Activated T-helper 1 cell treated with anti-CD3 and anti-CD28 coated beads, Interleukin-12 subunit alpha, Interleukin-12 subunit beta, Interleukin-2, Interleukin-4 antibody, amounts not matched to agents 30 ng/mL and 10 ng/mL and 1 ng/mL, durations not matched to agents 14 hours and 24 hours and 36 hours (primary cell): Measurements from ENCODE around the gene ATP13A4. TPM values are rescaled to one million over a fixed set of nuclear protein-coding genes. Genes with fewer than 3 reads are reported as not detected.

Source experiments
- DNase-seq: peaks from one replicate; pipeline ENCODE4 v3.0.0; 2021; ENCODE audit warnings: low spot score
- H3K27ac Mint-ChIP-seq: one replicate; pipeline ENCODE4 v1.8.0; 2021; ENCODE audit warnings: mild to moderate bottlenecking, mixed read lengths
- H3K27me3 Mint-ChIP-seq: one replicate; pipeline ENCODE4 v1.8.0; 2022; ENCODE audit warnings: mild to moderate bottlenecking, moderate library complexity, mixed read lengths; ENCODE audit not compliant: insufficient read depth
- H3K36me3 Mint-ChIP-seq: one replicate; pipeline ENCODE4 v1.8.0; 2021; ENCODE audit warnings: low read depth, mixed read lengths
- H3K4me1 Mint-ChIP-seq: one replicate; pipeline ENCODE4 v1.8.0; 2021; ENCODE audit warnings: low read depth, mixed read lengths
- H3K4me3 Mint-ChIP-seq: one replicate; pipeline ENCODE4 v1.8.0; 2021; ENCODE audit warnings: mild to moderate bottlenecking, moderate library complexity, mixed read lengths
- H3K9me3 Mint-ChIP-seq: one replicate; pipeline ENCODE4 v1.8.0; 2021; ENCODE audit warnings: mixed read lengths
- intact Hi-C: fragments of 100-400 bp; cut with micrococcal nuclease; formaldehyde crosslinking; loops from one replicate; pipeline ENCODE4 v1.15.1; 2024
- total RNA-seq: library from RNA; stranded (reverse); gene quantifications from 2 replicates; pipeline ENCODE4 v1.2.3, GENCODE V29; 2022

Gene ATP13A4, protein sequence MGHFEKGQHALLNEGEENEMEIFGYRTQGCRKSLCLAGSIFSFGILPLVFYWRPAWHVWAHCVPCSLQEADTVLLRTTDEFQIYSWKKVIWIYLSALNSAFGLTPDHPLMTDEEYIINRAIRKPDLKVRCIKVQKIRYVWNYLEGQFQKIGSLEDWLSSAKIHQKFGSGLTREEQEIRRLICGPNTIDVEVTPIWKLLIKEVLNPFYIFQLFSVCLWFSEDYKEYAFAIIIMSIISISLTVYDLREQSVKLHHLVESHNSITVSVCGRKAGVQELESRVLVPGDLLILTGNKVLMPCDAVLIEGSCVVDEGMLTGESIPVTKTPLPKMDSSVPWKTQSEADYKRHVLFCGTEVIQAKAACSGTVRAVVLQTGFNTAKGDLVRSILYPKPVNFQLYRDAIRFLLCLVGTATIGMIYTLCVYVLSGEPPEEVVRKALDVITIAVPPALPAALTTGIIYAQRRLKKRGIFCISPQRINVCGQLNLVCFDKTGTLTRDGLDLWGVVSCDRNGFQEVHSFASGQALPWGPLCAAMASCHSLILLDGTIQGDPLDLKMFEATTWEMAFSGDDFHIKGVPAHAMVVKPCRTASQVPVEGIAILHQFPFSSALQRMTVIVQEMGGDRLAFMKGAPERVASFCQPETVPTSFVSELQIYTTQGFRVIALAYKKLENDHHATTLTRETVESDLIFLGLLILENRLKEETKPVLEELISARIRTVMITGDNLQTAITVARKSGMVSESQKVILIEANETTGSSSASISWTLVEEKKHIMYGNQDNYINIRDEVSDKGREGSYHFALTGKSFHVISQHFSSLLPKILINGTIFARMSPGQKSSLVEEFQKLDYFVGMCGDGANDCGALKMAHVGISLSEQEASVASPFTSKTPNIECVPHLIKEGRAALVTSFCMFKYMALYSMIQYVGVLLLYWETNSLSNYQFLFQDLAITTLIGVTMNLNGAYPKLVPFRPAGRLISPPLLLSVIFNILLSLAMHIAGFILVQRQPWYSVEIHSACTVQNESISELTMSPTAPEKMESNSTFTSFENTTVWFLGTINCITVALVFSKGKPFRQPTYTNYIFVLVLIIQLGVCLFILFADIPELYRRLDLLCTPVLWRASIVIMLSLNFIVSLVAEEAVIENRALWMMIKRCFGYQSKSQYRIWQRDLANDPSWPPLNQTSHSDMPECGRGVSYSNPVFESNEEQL
- total RNA-seq, result 0.31 and 1.7 TPM in 2 replicates

DNA sequence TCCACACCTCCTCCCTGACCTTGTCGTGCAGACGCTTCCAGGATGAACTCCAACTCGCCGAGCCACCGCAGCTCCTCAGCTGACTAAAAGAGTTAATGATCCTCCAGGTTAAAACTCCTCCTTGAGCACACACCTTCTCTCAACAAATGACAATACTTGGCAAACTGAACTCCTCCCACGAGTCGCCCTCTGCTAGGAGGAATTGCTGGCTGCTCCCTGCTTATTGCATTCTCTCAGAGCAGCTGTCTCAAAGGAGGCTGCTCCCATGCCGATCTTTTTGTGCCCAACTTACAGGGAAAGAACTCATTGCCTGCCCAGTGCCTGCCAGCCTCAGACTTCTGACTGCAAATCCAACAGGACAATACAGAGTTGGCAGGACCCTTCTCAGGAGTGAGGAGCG, at the start of gene ATP13A4:
Gene ATP13A4 (minus strand): TSS at position 85 of the 400 bp plus-strand sequence. CDS start 96 bp downstream, outside the sequence.
- DNase-seq, result no peak
- Mint-ChIP-seq H3K36me3 (no peaks in the 10 kb centered on the region), H3K4me1 (no peaks in the 10 kb centered on the region), H3K27ac (no peak within 1 kb of the TSS), H3K27me3 (peaks cover 2% of the 10 kb centered on the region), H3K4me3 (no peak within 1 kb of the TSS), H3K9me3 (no peaks in the 10 kb centered on the region)
- intact Hi-C loops, result no loop called here

DNA sequence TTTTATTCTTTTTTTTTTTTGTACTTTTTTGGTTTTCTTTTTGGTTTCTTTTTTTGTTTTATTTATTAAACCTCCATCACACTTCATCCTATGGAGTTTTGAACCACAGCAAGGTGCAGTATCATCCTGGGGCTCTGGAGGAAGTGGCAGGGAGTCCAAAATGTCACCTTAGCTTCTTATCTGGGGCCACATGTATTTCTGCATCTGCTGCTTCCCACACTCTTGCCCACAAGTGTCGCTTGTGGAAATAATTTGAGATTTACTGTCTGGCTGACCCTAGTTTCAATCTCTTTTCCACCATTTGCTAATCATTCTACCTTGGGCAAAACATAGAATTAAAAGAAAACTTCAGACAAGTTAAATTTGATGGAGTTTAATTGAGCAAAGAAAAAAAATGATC, 44.7 kb upstream of the ATP13A4 start:
- Mint-ChIP-seq H3K36me3 (peaks cover 26% of the 10 kb centered on the region), H3K27ac (no peak overlapping the region), H3K4me1 (peaks cover 54% of the 10 kb centered on the region), H3K4me3 (no peak overlapping the region), H3K27me3 (no peaks in the 10 kb centered on the region), H3K9me3 (no peaks in the 10 kb centered on the region)
- DNase-seq, result no peak
- intact Hi-C loops, result no loop called here

DNA sequence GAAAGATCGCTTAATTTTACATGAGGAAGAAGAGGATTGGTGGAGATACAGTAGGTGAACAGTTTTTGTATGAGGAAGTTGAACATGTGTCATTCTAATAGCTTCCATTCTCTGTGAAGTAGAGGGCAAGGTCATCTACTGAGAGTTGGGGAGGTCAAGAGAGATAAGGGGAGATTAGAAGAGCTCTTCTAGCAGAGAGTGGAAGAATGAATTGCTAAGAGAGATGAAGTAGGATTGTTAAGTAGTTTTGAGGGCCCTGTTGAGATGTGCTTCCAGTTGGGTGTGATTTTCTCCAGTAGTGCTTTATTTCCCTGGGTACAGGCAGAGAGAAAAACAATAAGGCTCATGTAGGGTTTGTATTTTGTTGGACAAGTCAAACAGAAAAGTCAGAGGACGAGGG, 43.5 kb upstream of the ATP13A4 start:
- H3K27ac Mint-ChIP-seq, result no peak overlapping the region
- intact Hi-C loops, result no loop called here
- H3K27me3 Mint-ChIP-seq, result no peaks in the 10 kb centered on the region
- H3K4me1 Mint-ChIP-seq, result peaks cover 63% of the 10 kb centered on the region
- DNase-seq, result no peak
- no peak overlapping the region for H3K4me3 Mint-ChIP-seq
- no peaks in the 10 kb centered on the region for H3K9me3 Mint-ChIP-seq
- H3K36me3 Mint-ChIP-seq, result peaks cover 30% of the 10 kb centered on the region

DNA sequence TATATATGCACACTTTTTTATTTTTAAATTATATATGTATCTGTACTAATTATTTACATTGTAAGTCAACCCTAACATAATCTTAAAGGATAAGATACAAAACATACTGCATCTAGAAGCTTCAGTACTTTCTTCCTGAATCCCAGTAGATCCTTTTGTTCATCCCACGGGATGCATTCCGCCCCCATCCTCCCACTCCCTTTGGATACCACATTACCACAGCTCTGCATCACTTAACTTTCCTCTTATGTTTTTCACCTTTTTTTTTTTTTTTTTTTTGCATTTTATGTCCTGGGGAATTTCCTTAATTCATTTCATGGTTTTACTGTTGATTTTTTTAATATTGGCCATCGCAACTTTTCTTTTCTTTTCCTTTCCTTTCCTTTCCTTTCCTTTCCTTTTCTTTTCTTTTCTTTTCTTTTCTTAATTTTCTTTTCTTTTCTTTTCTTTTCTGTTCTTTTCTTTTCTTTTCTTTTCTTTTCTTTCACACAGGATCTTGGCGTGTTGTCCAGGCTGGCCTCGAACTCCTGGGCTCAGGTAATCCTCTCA, 41.3 kb upstream of the ATP13A4 start:
- peaks cover 75% of the 10 kb centered on the region for H3K4me1 Mint-ChIP-seq
- DNase-seq, result no peak
- no peaks in the 10 kb centered on the region for H3K27me3 Mint-ChIP-seq
- H3K36me3 Mint-ChIP-seq, result peaks cover 30% of the 10 kb centered on the region
- H3K27ac Mint-ChIP-seq, result peak overlapping the region; percentile 41
- H3K9me3 Mint-ChIP-seq, result no peaks in the 10 kb centered on the region
- H3K4me3 Mint-ChIP-seq, result peak overlapping the region; percentile 35
- intact Hi-C loops, result no loop called here

DNA sequence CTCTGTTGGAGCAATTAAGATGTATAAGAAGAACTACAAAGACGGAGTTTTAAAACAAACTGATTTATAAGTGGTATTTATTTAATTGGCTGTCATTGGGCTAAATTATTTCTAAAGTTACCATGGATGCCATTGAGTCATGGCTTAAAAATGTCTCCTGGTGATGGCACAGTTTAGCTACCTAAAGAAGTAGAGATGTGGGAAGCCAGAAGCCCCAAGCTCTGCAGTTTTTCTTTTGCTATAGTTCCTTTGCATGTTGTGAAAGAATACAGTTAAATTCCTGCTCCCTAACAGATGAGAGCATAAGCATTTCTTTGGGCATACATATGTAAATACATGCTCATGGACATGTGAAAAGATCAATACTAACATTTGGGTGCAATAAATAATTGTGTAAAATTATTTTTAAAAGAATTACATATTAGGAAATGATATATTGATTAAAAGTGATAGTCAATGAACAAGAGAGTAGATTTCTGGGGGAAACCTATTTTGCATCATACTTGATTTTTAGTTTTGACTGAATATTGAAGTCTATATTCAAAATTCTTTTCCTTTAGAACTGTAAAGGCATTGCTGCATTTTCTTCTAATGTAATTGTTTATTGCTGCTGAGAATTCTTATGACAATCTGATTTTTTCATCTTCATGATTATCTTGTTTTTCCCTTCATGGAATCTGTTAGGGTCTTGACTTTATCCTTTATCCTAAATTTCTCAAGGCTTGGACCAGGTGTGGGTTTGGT, 40.4 kb upstream of the ATP13A4 start:
- Mint-ChIP-seq H3K27ac (peak overlapping the region; percentile 53), H3K9me3 (no peaks in the 10 kb centered on the region), H3K4me1 (peaks cover 69% of the 10 kb centered on the region), H3K27me3 (no peaks in the 10 kb centered on the region), H3K4me3 (peak overlapping the region; percentile 98), H3K36me3 (peaks cover 29% of the 10 kb centered on the region)
- intact Hi-C loops, result loop anchor here (5.0 kb wide), 3 partner anchors 542 to 778 kb away; partner anchors contain the start of gene HES1
- DNase-seq, result no peak

DNA sequence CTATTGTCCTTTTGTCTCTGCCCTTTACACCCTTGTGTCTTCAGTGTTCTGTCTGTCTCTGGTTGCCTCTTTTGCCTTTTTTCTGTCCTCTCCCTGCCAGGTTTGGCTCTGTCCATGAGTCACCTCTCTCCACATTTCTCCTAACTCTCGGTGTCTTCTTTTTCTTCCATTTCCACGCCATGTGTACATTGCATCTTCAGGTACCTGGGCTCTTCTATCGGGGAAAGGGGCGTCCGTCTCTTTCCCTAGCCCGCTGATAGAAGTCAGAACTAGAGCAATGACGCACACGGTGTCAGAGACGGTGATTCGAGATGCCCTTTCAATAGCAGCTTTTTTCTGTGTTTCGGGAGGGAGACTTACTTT, 39.0 kb upstream of the ATP13A4 start:
- Mint-ChIP-seq H3K4me1 (peaks cover 55% of the 10 kb centered on the region), H3K27me3 (no peaks in the 10 kb centered on the region), H3K36me3 (peaks cover 18% of the 10 kb centered on the region), H3K27ac (peak overlapping the region; percentile 99), H3K4me3 (peak overlapping the region; percentile 98), H3K9me3 (no peaks in the 10 kb centered on the region)
- peak; percentile 38 for DNase-seq
- intact Hi-C loops, result loop anchor here (1.0 to 5.0 kb wide), 7 partner anchors 13 to 917 kb away; partner anchors contain the start of gene HES1

DNA sequence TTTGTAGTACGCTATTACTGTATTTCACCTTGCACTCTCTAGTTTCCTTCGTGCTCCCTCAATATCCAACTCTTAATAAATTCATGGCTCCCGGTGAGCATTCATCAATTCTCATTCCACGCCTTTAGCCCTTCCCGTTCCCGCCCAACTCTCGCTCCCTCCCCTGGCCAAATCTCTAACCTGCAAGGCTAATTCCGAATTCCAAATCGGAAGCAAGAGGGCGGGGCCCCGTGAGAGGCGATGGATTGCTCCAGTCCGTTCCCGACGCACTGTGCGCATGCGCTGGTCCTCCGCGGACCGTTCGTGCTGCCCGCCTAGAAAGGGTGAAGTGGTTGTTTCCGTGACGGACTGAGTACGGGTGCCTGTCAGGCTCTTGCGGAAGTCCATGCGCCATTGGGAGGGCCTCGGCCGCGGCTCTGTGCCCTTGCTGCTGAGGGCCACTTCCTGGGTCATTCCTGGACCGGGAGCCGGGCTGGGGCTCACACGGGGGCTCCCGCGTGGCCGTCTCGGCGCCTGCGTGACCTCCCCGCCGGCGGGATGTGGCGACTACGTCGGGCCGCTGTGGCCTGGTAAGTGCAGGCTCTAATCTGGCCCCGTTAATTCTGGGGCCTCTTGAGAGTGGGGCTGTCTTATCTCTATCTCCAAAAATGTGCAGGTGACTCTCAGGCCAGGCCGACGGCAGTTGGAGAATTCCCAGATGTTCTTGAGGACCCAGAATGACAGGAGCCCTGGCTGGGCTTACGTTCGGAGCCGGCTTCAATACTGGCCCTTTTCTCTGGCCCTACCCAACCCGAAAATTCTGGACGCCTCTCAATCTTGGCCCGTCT, 38.4 kb upstream of the ATP13A4 start, which contains the start of gene OPA1:
Gene OPA1 (plus strand): TSS at position 368 of the 827 bp plus-strand sequence. CDS start 170 bp downstream, at position 538.
- Mint-ChIP-seq H3K4me1 (peaks cover 49% of the 10 kb centered on the region), H3K9me3 (no peaks in the 10 kb centered on the region), H3K27me3 (no peaks in the 10 kb centered on the region), H3K27ac (peak within 1 kb of the TSS; percentile 99), H3K4me3 (peak within 1 kb of the TSS; percentile 98), H3K36me3 (peaks cover 14% of the 10 kb centered on the region)
- intact Hi-C loops, result loop anchor here (1.0 to 5.0 kb wide), 7 partner anchors 13 to 917 kb away; partner anchors contain the start of gene HES1
- DNase-seq, result peak; percentile 90

DNA sequence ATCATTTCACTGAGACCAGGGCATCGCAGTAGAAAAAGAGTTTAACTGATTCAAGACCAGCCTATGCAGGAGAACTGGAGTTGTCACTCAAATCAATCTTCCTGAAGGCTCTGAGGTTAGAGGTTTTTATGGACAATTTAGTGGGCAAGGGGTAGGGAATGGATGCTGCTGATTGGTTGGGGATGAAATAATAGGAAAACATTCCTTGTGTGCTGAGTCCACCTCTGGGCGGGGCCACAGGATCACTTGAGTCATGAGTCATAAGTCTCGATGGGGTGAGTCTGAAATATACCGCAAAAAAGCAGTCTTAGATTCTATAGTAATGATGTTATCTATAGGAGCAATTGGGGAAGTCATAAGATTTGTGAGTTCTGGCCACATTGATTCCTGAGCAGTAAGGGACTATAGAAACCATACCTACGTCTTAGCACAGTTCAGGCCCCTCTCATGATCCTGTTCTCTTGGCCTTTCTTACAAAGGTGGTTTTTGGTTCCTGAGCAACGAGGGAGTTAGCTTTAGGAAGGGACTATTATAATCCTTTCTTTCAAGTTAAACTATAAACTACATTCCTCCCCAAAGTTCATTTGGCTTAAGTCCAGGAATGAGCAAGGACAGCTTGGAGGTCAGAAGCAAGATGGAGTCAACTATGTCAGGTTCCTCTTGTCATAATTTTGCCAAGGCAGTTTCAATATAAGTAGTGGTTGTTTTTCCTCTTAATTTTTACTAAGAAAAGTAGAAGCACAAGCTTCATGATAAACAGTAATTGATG, 35.6 kb upstream of the ATP13A4 start:
- peaks cover 4% of the 10 kb centered on the region for H3K36me3 Mint-ChIP-seq
- H3K27me3 Mint-ChIP-seq, result no peaks in the 10 kb centered on the region
- peaks cover 34% of the 10 kb centered on the region for H3K4me1 Mint-ChIP-seq
- DNase-seq, result no peak
- H3K4me3 Mint-ChIP-seq, result no peak overlapping the region
- H3K27ac Mint-ChIP-seq, result no peak overlapping the region
- no peaks in the 10 kb centered on the region for H3K9me3 Mint-ChIP-seq
- intact Hi-C loops, result loop anchor here (5.0 kb wide), 3 partner anchors 547 to 773 kb away; partner anchors contain the start of gene HES1

DNA sequence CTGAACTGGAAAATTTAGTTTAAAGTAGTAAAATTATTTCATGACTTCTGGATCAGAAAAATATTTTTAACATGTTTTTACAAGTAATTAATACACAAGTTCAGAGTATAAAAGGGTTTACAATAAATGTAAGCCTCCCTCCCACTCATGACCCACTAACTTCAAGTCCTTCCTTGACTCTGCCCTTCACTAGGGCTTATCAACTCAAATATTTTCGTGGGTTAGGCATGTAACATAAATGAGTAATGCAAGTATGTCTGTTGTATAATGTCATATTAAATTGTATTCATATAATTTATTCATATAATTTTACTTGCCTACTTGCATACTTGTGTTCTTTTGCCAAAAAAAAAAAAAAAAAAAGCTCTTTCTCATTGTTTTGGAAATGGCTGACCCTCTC, 34.9 kb upstream of the ATP13A4 start:
- intact Hi-C loops, result loop anchor here (5.0 kb wide), 3 partner anchors 548 to 772 kb away; partner anchors contain the start of gene HES1
- Mint-ChIP-seq H3K36me3 (peaks cover 4% of the 10 kb centered on the region), H3K27ac (no peak overlapping the region), H3K27me3 (peaks cover 2% of the 10 kb centered on the region), H3K9me3 (no peaks in the 10 kb centered on the region), H3K4me1 (peaks cover 28% of the 10 kb centered on the region), H3K4me3 (no peak overlapping the region)
- DNase-seq, result no peak

DNA sequence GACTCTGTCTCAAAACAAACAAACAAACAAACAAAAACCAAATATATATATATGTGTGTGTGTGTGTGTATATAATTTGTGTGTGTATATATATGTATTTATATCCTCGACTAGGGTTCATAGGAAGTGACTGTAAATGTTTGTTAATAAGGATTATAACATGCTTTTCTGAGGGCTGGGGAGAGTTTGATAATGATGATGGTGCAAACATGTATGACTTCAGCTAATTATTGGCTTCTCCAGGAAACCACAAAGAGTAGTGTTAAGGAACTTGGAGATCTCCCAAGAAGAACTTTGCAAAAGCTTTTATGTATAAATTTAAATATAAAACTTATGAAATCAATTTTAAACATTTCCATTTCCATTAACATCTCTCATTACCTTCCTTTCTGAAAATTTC, 34.4 kb upstream of the ATP13A4 start:
- H3K36me3 Mint-ChIP-seq, result peaks cover 4% of the 10 kb centered on the region
- no peak for DNase-seq
- no peak overlapping the region for H3K27ac Mint-ChIP-seq
- peaks cover 2% of the 10 kb centered on the region for H3K27me3 Mint-ChIP-seq
- no peak overlapping the region for H3K4me3 Mint-ChIP-seq
- no peaks in the 10 kb centered on the region for H3K9me3 Mint-ChIP-seq
- intact Hi-C loops, result no loop called here
- peaks cover 23% of the 10 kb centered on the region for H3K4me1 Mint-ChIP-seq
